A673 (cell line): ENCODE measurements around the gene PHF21B. TPM values are rescaled to one million over a fixed set of nuclear protein-coding genes. Genes with fewer than 3 reads are reported as not detected.
A peak's percentile ranks its signal among the peaks of the same experiment; 100 is the strongest.

Experiments
- BruUV-seq: library from RNA; stranded (reverse); fragments of 400-500 nt; replicated peaks from 2 replicates; lab custom pipeline; 2021; lab: Mats Ljungman, UMichigan
- CTCF ChIA-PET: fragments of 300-600 bp; sonication (Branson Sonifier 250); formaldehyde crosslinking; loops from one replicate; lab custom pipeline; 2022; ENCODE audit warnings: antibody characterized with exemption; lab: Charles Lee
- POLR2A ChIA-PET: fragments of 300-600 bp; sonication (Branson Sonifier 250); formaldehyde crosslinking; loops from one replicate; lab custom pipeline; 2022; ENCODE audit warnings: antibody characterized with exemption; ENCODE audit not compliant: low non-redundant PET; lab: Charles Lee
- DNase-seq: peaks from one replicate; pipeline ENCODE4 v3.0.0-alpha.2; 2015; ENCODE audit warnings: low spot score
- H3K27ac ChIP-seq: fragments of 200-600 bp; sonication (generic); 2 replicates; pipeline ENCODE4 v1.5.1; 2016; ENCODE audit warnings: mixed run types, low read depth, mild to moderate bottlenecking, mixed read lengths, antibody characterized with exemption, low read length; ENCODE audit not compliant: poor library complexity, severe bottlenecking
- H3K27me3 ChIP-seq: fragments of 200-600 bp; sonication (generic); replicated peaks from 2 replicates; pipeline ENCODE4 v1.6.1; 2017; ENCODE audit warnings: mixed run types, low read depth, mild to moderate bottlenecking, mixed read lengths, antibody characterized with exemption, low read length; ENCODE audit not compliant: insufficient read depth, poor library complexity
- H3K36me3 ChIP-seq: fragments of 200-600 bp; sonication (generic); 2 replicates; pipeline ENCODE4 v1.6.1; 2016; ENCODE audit warnings: mixed run types, mild to moderate bottlenecking, mixed read lengths, antibody characterized with exemption, low read length; ENCODE audit not compliant: insufficient read depth, poor library complexity, severe bottlenecking
- H3K4me1 ChIP-seq: fragments of 200-600 bp; sonication (generic); 2 replicates; pipeline ENCODE4 v1.6.1; 2017; ENCODE audit warnings: mixed run types, mild to moderate bottlenecking, mixed read lengths, antibody characterized with exemption, low read length; ENCODE audit not compliant: insufficient read depth, poor library complexity, severe bottlenecking
- H3K4me3 ChIP-seq: fragments of 200-600 bp; sonication (generic); 2 replicates; pipeline ENCODE4 v1.5.1; 2016; ENCODE audit warnings: low read depth, mixed run types, mild to moderate bottlenecking, mixed read lengths, low read length; ENCODE audit not compliant: poor library complexity, severe bottlenecking
- H3K9me3 ChIP-seq: fragments of 200-600 bp; sonication (generic); 2 replicates; pipeline ENCODE4 v1.6.1; 2016; ENCODE audit warnings: mixed run types, low read depth, mild to moderate bottlenecking, mixed read lengths, antibody characterized with exemption, low read length; ENCODE audit not compliant: poor library complexity, severe bottlenecking
- EZH2 ChIP-seq: fragments of 200-600 bp; sonication (generic); IDR thresholded peaks from 2 replicates; pipeline ENCODE4 v1.6.1; 2017; ENCODE audit warnings: borderline replicate concordance, low read depth, mild to moderate bottlenecking, mixed read lengths, antibody characterized with exemption, low read length; ENCODE audit not compliant: poor library complexity, severe bottlenecking
- intact Hi-C: fragments of 100-400 bp; cut with micrococcal nuclease; formaldehyde crosslinking; loops from one replicate; pipeline ENCODE4 v1.10.0; 2022; ENCODE audit not compliant: unreplicated experiment
- total RNA-seq: library from RNA; stranded (reverse); gene quantifications from 2 replicates; pipeline ENCODE4 v1.2.3, GENCODE V29; 2021
- TF ChIP-seq, protein P1 (sequence below): fragments of 300-800, 200-600 bp; sonication (generic); conservative IDR thresholded peaks from 2 replicates; pipeline ENCODE4 v1.5.1; 2017; ENCODE audit warnings: low read depth, mild to moderate bottlenecking, antibody characterized with exemption, low read length, moderate library complexity, mixed read lengths

The PHF21B gene
- total RNA-seq, 1 experiment from 2014 or later, result 13.2 TPM

DNA sequence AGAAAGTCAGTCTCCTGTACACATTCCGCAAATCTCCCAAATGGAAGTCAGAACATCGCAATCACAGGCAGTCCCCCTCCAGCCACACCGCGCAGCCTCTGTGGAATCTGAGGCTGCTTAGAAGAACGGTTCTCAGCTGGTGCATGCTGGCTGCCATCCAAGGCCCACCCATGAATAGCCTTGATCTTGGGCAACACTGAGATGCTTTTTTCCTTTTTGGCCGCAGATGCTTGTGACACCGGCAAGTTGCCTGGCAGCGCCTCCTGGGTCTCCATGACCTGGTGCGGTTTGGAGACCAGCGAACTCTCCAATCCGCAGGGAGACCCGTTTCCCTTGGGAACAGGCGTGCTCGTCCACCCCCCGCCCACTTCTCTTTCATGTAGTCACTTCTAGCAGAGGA, 26.3 kb upstream of the PHF21B start:
- TF ChIP-seq, protein P1, sequence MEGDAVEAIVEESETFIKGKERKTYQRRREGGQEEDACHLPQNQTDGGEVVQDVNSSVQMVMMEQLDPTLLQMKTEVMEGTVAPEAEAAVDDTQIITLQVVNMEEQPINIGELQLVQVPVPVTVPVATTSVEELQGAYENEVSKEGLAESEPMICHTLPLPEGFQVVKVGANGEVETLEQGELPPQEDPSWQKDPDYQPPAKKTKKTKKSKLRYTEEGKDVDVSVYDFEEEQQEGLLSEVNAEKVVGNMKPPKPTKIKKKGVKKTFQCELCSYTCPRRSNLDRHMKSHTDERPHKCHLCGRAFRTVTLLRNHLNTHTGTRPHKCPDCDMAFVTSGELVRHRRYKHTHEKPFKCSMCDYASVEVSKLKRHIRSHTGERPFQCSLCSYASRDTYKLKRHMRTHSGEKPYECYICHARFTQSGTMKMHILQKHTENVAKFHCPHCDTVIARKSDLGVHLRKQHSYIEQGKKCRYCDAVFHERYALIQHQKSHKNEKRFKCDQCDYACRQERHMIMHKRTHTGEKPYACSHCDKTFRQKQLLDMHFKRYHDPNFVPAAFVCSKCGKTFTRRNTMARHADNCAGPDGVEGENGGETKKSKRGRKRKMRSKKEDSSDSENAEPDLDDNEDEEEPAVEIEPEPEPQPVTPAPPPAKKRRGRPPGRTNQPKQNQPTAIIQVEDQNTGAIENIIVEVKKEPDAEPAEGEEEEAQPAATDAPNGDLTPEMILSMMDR, result no peak
- no peak for TF ChIP-seq EZH2
- CTCF ChIA-PET, result no interaction called here

GRCh38 chr22:45034821-45035220, 25.0 kb upstream of the PHF21B start:
- Histone ChIP-seq H3K4me3 (no peak overlapping the region), H3K4me1 (no peaks in the 10 kb centered on the region), H3K9me3 (no peaks in the 10 kb centered on the region), H3K36me3 (no peaks in the 10 kb centered on the region), H3K27me3 (peaks cover 15% of the 10 kb centered on the region), H3K27ac (no peak overlapping the region)
- BruUV-seq, result no TSS peak
- POLR2A ChIA-PET, result no interaction called here
- no peak for DNase-seq
- TF ChIP-seq, protein P1, result no peak
- TF ChIP-seq EZH2, result no peak
- intact Hi-C loops, result no loop called here
- CTCF ChIA-PET, result no interaction called here

More for the DNA sequence above, 26.3 kb upstream of the PHF21B start:
- POLR2A ChIA-PET, result no interaction called here
- no TSS peak for BruUV-seq
- peaks cover 10% of the 10 kb centered on the region for H3K27me3 ChIP-seq
- DNase-seq, result peak; percentile 15
- H3K36me3 ChIP-seq, result no peaks in the 10 kb centered on the region
- H3K27ac ChIP-seq, result no peak overlapping the region
- H3K4me1 ChIP-seq, result no peaks in the 10 kb centered on the region
- intact Hi-C loops, result no loop called here
- H3K4me3 ChIP-seq, result no peak overlapping the region
- no peaks in the 10 kb centered on the region for H3K9me3 ChIP-seq

DNA sequence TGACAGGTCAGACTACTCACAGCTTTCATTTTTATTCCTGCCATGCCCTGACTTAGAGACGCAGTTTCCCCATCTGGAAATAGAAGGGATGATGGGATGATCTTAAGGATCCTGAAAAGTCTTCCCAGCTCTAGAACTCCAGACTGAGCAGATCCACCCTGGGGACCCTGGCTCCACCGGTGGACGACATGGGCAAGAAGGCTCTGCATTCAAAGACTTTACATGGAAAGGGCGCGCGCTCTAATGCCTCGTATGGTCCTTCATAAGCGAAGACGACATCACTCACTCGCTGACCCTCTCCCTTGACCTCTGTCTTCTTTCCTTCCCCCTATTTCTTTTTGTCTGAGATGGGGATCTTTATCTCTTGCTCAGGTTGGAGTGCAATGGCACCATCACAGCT, 24.4 kb upstream of the PHF21B start:
- Histone ChIP-seq H3K36me3 (no peaks in the 10 kb centered on the region), H3K27ac (no peak overlapping the region), H3K27me3 (peaks cover 16% of the 10 kb centered on the region), H3K4me3 (no peak overlapping the region), H3K4me1 (no peaks in the 10 kb centered on the region), H3K9me3 (no peaks in the 10 kb centered on the region)
- no peak for TF ChIP-seq EZH2
- TF ChIP-seq, protein P1, result no peak
- DNase-seq, result no peak
- POLR2A ChIA-PET, result interaction anchor here (0.5 kb wide), 1 partner anchor 46 kb away, joined by 4 read pairs; no protein-coding TSS in a partner anchor
- intact Hi-C loops, result no loop called here
- no TSS peak for BruUV-seq
- CTCF ChIA-PET, result no interaction called here
